Epithelial cell of prostate (primary cell): ENCODE data around the gene PLAGL1.
"Not testable (repeated sequence)": the region's sequence is repeated elsewhere in the genome, so short reads cannot be mapped to it uniquely, and the experiment has no call there.

Experiments
- DNase-seq: peaks from one replicate; pipeline ENCODE4 v3.0.0-alpha.2; 2011; ENCODE audit warnings: low read depth, low spot score
- H3K27ac ChIP-seq: fragments of 450-650 bp; 2 replicates; pipeline ENCODE4 v1.5.1; 2017; ENCODE audit warnings: mild to moderate bottlenecking

Gene PLAGL1

DNA sequence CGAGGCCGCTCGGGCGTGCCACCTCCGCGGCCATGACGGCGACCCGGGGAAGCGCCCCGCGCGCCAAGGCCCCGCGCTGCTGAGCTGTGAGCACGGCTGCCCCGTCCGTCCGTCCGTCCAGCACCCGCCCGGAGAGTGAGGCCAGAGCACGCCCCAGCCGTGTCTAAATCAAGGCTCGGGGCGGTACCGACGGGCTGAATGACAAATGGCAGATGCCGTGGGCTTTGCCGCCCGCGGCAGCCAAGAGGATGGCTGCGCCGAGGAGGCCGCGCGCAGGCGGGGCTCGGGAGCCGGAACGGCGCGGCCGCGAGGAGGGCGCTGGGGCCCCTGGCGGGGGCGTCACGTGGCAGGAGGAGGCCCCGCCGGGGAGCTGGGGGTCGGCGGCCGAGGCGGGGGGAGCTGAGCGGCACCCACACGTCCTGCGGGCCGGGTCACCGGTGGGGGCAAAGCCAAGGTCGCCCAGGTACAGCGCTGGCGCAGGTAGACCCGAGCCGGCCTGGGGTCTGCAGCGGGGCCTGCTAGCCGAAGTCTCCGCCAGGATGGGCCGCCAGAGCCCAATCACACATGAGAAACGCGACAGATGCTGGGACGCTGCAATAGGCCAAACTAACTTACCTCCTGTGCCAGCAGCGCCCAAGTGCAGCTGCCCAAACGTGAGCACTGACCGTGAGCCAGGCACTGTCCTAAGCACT is at the start of gene PLAGL1:
PLAGL1 (minus strand) TSS at position 140 of the 692 bp plus-strand sequence. CDS start 60,123 bp downstream, outside the sequence.
- no peak for DNase-seq
- no peak within 1 kb of the TSS for H3K27ac ChIP-seq

GRCh38 chr6:144055121-144055931 is 47.3 kb upstream of the PLAGL1 start:
- no peak overlapping the region for H3K27ac ChIP-seq

DNA sequence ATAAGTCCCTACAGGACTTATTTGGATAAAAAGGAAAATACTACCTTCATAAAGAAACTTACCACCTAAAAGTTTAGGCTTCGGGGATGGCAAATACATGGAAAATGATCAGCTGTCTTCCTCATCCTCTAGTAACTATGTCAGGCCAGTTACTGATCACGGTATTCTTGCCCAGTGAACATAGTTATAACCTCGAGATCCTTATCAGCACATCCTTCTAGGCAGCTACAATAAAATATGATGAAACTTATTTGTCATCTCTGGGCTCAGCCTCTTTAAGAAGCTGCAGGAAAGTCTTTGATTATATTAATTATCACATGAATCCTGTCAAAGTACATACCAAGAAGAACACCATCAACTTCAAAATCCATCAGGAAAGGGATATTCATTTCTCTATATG is 45.5 kb upstream of the PLAGL1 start:
- H3K27ac ChIP-seq: no peak overlapping the region
- no peak for DNase-seq

More at GRCh38 chr6:144055121-144055931, 47.3 kb upstream of the PLAGL1 start:
- DNase-seq: no peak

DNA sequence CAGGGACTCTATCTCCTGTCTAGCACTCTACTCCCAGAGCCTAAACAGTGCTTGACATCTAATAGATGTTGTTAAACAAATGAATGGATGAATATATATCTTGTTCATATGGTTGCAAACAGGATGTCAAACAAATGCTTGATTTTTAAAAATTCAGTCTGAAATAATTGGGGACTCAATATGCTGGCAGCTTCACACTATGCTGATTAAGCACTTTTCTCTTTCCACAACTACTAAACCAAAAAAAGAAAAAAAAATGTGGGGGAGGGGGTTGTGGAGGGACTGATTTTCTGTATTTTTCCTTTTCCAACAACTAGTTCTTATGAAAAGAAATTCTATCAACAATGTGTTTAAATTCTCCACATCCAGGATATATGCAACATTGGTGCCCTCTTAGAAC is 44.4 kb upstream of the PLAGL1 start:
- no peak for DNase-seq
- no peak overlapping the region for H3K27ac ChIP-seq

- no peak overlapping the region for H3K27ac ChIP-seq
These were observed 41.3 kb upstream of the PLAGL1 start for GRCh38 chr6:144049386-144049785.

GRCh38 chr6:144047688-144048087 is 39.6 kb upstream of the PLAGL1 start:
- no peak overlapping the region for H3K27ac ChIP-seq
- no peak for DNase-seq

More at GRCh38 chr6:144049386-144049785, 41.3 kb upstream of the PLAGL1 start:
- no peak for DNase-seq

GRCh38 chr6:144046672-144047071 is 38.6 kb upstream of the PLAGL1 start:
- DNase-seq, H3K27ac ChIP-seq: not testable (repeated sequence)

GRCh38 chr6:144044989-144045388 is 36.9 kb upstream of the PLAGL1 start:
- not testable (repeated sequence) for H3K27ac ChIP-seq, DNase-seq

DNA sequence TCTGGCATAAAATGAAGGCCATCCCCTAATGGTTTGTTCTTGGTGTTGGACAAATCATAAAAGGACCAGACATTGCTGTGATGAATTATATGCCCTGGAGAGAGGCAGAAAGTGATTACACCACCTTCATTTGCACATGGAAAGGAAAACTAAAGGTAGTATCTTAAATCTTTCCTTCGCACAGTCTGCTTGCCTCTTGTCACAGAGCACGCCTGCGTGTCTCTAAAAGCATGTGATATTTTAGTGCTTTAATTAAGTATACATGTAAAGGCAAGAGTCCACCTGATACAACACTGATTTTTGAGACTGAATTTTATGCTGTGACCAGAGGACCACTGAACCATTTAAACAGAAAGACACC is 28.8 kb upstream of the PLAGL1 start:
- H3K27ac ChIP-seq: no peak overlapping the region
- DNase-seq: no peak

DNA sequence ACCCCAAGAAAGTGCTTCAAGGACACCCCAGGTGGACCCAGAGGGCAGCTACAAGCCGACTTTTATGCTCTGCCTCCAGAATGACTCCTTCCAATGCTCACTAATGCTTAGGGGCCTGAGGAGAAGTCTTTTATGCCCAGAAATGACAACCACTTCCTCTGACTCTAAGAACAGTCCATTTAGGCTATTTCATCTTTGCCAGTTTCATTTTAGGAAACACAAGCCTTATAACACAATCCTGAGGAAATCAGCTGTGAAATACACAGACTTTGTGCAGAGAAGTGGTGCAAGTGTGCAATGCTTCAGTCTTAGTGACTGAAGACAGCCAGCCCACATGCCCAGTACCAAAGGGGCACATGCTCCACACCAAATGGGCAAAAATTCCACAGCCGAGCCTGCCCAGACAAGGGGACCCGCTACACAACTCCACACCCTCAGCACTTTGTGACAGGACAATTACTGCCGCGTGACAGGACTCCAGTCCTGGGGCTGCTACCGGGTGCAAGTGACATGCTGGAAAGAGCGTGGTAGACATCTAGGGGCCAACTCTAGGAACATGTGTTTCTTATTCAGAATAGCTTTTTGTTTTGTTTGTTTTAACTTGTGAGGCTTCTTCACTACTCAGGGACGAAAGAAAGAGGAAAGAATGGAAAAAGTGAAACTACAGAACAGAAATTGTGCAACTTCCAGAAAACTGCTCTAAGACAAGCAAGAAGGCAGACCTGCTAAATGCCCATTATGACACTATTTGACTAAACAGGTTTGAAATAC is 28.2 kb upstream of the PLAGL1 start:
- no peak overlapping the region for H3K27ac ChIP-seq
- DNase-seq: no peak

GRCh38 chr6:144035416-144035815 is 27.4 kb upstream of the PLAGL1 start:
- no peak overlapping the region for H3K27ac ChIP-seq
- DNase-seq: no peak

GRCh38 chr6:144033816-144034735 is 26.0 kb upstream of the PLAGL1 start:
- DNase-seq: no peak
- H3K27ac ChIP-seq: no peak overlapping the region

GRCh38 chr6:144029452-144029851 is 21.4 kb upstream of the PLAGL1 start:
- H3K27ac ChIP-seq: no peak overlapping the region
- no peak for DNase-seq

- no peak overlapping the region for H3K27ac ChIP-seq
- DNase-seq: no peak
These were observed 20.0 kb upstream of the PLAGL1 start for GRCh38 chr6:144027932-144028587.

- no peak overlapping the region for H3K27ac ChIP-seq
- no peak for DNase-seq
These were observed 15.2 kb upstream of the PLAGL1 start for GRCh38 chr6:144023216-144023615.

- DNase-seq: no peak
- H3K27ac ChIP-seq: no peak overlapping the region
These were observed 11.9 kb upstream of the PLAGL1 start for GRCh38 chr6:144019929-144020328.

DNA sequence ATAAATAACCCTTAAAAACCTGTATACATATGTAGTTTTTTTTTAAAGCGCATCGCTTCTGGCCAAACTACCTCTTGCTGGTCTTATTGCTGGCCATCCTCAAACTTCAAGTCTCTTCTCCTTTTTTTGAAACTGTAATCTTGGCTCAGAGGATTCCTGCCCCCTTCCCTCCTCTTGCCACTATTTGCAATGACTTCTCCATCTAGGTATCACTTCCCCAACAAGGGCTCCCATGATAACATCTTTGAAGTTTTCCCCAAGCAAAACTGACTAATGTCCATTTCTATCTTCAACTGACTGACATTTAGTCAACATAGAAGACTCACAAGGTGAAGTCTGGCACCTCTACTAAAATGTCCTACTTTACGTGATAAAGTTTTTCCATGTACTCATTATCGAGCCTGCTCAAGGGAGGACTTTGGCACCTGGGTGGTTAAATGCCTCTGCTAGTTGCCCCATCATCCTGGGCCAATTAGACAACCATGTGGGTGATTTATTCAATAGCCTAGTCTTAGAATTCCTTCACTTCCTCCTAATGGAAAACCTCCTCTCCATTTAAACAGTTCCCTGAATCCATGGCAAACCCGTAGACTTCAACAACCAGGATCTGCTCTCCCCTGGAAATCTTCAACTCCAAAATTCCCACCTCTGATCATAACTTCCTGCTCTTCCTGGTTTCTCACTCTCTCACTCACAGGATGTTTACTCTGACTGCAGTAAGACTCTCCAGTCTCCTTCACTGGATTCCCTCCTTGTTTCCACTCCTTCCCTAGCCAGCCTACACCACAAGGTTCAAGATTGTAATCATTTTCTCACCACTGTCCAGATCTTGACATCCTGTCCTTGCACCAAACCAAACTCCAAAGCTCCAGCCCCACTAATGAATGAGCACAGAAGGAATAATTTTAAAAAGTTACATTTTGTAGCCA is 9.4 kb upstream of the PLAGL1 start:
- H3K27ac ChIP-seq: no peak overlapping the region
- DNase-seq: no peak

DNA sequence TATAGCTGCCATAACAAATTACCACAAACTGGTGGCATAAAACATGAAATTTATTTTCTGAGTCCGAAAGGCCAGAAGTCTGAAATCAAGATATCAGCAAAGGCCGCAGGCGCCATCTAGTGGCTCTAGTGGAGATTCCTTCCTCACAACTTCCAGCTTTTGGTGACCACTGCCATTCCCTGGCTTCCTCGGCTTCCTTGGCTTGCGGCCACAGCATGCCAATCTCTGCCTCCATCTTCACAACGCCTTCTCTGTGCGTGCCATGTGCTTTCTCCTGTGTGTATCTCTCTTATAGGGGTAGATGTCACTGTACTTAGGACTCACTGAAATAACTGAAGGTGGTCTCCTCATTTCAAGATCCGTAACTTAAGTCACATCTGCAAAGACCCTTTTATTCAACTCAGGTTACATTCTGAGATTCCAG is 5.4 kb upstream of the PLAGL1 start:
- DNase-seq: no peak

More for the DNA sequence above, 5.4 kb upstream of the PLAGL1 start:
- H3K27ac ChIP-seq: no peak overlapping the region
